Erythroblast (primary cell): ENCODE measurements around the gene RIMOC1.

Experiments
- GATA1 ChIP-seq: IDR thresholded peaks from 2 replicates; pipeline ENCODE4 v1.6.1; 2011; ENCODE audit warnings: low read depth, mild to moderate bottlenecking, control low read depth, low read length, moderate library complexity
- POLR2A ChIP-seq: IDR thresholded peaks from 2 replicates; pipeline ENCODE4 v1.6.1; 2011; ENCODE audit warnings: mild to moderate bottlenecking, low read length

DNA sequence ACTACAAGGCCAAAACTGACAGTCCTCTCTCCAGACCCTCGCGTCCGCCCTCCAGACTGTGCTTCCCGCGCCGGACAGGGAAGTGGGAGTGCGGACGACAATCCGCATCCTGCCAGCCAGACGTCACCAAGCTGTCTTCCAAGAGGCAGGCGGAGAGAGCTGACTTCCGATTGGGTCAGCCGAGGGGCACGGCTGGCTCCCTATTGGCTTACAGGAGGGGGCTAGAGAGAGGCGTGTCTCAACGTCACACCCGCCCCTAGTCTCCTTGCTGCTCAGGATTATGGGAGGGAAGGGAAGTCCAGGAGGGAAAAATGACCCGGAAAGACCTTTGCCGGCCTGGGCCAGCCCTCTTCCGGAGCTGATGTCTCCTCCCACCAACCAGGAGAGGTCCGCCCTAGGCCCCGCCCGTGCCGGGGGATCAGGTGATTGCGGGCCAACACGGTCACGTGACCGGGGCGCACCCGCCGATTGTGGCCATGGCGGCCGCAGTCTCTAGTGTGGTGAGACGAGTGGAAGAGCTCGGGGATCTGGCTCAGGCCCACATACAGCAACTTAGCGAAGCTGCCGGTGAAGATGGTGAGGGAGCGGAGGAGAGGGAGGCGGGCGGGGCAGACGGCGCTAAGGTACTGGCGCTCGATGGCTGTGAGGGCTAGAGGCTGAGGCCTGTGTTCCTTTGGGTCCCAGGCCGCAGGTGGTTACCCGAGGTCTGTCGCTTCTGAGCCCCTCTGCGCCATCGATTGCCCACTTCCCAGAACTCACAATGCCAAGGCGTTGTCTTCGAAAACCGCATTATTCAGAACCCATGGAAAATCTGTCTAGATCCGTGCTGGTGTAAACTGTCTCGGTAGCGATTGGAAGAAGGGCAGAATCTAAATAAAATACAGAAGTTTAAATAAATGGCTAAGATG is at the start of gene RIMOC1:
- TF ChIP-seq POLR2A, result peak; percentile 99
- no peak for TF ChIP-seq GATA1
